ENCODE data around the gene CIZ1.

DNA sequence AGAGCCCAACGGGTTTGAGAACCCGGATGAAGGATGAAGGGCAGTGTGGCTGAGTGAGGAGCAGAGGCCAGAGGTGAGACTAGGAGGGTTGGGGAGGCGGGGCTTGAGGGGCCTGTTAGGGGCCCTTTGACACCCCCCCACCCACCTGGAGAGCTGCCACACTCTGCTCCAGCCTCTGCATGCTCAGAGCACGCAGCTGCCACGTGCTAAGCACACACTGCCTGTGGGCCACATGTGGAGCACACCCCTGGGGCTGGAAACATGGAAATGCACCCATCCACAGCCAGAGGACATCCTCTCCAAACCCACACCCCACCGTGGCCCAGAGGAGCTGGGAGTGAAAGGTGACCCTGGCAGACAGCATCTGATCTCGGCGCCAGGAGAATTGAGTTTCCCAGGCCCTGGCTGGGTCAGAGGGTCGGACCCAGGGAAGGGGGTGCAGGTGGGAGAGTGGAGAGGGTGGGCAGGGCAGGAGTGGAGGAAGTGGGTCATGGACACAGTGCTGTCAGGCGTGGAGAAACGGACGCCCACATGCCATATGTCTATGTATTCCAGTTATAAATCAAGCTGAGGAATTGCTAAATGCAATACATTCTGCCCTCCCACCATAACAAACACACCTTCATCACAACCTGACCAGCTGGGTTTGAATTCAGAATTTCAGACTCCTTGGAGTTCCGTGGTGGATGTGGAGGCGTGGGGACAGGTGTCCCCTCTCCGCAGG lies 17.7 kb upstream of the CIZ1 start:
- TF ChIP-seq E2F1 (CRISPR knock-in tag; IDR thresholded peaks at IDR 0.05) (no peak), KLF16 (CRISPR knock-in tag; IDR thresholded peaks at IDR 0.05) (no peak)
- TF ChIP-seq, protein P1, sequence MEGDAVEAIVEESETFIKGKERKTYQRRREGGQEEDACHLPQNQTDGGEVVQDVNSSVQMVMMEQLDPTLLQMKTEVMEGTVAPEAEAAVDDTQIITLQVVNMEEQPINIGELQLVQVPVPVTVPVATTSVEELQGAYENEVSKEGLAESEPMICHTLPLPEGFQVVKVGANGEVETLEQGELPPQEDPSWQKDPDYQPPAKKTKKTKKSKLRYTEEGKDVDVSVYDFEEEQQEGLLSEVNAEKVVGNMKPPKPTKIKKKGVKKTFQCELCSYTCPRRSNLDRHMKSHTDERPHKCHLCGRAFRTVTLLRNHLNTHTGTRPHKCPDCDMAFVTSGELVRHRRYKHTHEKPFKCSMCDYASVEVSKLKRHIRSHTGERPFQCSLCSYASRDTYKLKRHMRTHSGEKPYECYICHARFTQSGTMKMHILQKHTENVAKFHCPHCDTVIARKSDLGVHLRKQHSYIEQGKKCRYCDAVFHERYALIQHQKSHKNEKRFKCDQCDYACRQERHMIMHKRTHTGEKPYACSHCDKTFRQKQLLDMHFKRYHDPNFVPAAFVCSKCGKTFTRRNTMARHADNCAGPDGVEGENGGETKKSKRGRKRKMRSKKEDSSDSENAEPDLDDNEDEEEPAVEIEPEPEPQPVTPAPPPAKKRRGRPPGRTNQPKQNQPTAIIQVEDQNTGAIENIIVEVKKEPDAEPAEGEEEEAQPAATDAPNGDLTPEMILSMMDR (CRISPR knock-in tag; IDR thresholded peaks at IDR 0.05): no peak

Data from HepG2 (cell line).